Urinary bladder (tissue), 4 donors: Measurements from ENCODE around the gene CDC42BPB. TPM values are rescaled to one million over a fixed set of nuclear protein-coding genes. Genes with fewer than 3 reads are reported as not detected.
"Not testable (repeated sequence)": the region's sequence is repeated elsewhere in the genome, so short reads cannot be mapped to it uniquely, and the experiment has no call there.

Experiments
- DNase-seq: peaks from one replicate; pipeline ENCODE4 v3.0.0-alpha.2; 2015; ENCODE audit errors: extremely low spot score
- H3K27ac ChIP-seq: one replicate; pipeline ENCODE4 v1.5.1; 2013; ENCODE audit warnings: low read depth, mild to moderate bottlenecking, moderate library complexity
- H3K36me3 ChIP-seq: one replicate; pipeline ENCODE4 v1.6.1; 2013; ENCODE audit warnings: mild to moderate bottlenecking, moderate library complexity; ENCODE audit not compliant: insufficient read depth
- H3K4me1 ChIP-seq: one replicate; pipeline ENCODE4 v1.6.1; 2013; ENCODE audit warnings: mild to moderate bottlenecking, moderate library complexity; ENCODE audit not compliant: insufficient read depth
- H3K4me3 ChIP-seq: one replicate; pipeline ENCODE4 v1.5.1; 2013; ENCODE audit warnings: low read depth, low read length
- WGBS: extraction: QIAGEN DNeasy Blood & Tissue Kit; methylation state at CpG from one replicate; pipeline ENCODE4 v1.1.7; 2013; 5-methylcytosine and 5-hydroxymethylcytosine counted together
- polyA plus RNA-seq: library from polyadenylated mRNA; stranded (reverse); fragments of 200-250 nt; gene quantifications from one replicate; pipeline ENCODE4 v1.2.3, GENCODE V29; 2013
- total RNA-seq: library from RNA; depleted of rRNA; stranded (reverse); fragments of >200 nt; gene quantifications from one replicate; pipeline ENCODE4 v1.2.3, GENCODE V29; 2014
- donor health status: healthy with polysubstance abuse.
- donor health status: healthy.

The CDC42BPB gene
- total and polyA plus RNA-seq, 2 donors = 68.9 to 74.4 TPM

DNA sequence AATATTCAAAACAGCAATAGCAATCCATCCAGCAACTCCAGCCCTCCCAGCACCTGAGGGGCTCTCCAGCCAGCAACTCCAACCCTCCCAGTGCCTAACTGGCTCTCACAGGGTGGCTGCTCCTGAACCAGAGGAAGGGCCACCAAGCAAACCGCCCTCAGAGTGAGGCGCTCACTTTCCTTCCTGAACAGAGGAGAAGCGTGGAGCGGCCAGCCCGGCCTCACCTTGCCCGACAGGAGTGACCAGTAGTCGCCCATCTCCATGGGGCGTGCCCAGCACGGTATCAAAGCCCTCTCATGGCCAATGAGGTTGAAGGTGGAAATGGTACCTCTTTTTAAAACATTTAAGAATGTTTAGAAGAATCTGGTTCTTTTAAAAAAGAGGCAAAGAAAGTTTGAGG, 27.4 kb downstream of the CDC42BPB start:
- no peak for DNase-seq
- Histone ChIP-seq H3K4me1 (peaks cover 3% of the 10 kb centered on the region), H3K36me3 (no peaks in the 10 kb centered on the region), H3K4me3 (no peak overlapping the region), H3K27ac (no peak overlapping the region)
- WGBS = 98% methylated on average over 9 of the region's 9 CpGs

DNA sequence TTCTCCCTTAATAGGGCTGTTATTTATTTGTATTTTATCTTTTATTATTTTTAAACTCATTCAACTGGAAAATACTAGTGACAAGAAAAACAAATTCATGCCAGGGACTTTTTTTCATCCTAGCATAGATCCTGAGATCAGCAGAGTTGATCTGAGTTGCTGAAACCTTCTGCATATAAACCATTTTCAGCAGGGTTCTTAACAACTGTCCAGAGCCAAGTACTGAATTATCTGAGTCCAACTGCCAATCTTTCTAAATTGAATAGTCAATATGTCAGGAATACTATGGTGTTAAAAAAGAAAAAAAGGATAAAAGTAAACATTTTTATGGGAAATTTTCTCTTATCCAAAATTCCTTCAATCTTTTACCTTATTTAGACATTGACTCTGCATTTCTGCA, 28.6 kb downstream of the CDC42BPB start:
- Histone ChIP-seq H3K4me3 (no peak overlapping the region), H3K36me3 (no peaks in the 10 kb centered on the region), H3K4me1 (peaks cover 3% of the 10 kb centered on the region), H3K27ac (no peak overlapping the region)
- DNase-seq = no peak

DNA sequence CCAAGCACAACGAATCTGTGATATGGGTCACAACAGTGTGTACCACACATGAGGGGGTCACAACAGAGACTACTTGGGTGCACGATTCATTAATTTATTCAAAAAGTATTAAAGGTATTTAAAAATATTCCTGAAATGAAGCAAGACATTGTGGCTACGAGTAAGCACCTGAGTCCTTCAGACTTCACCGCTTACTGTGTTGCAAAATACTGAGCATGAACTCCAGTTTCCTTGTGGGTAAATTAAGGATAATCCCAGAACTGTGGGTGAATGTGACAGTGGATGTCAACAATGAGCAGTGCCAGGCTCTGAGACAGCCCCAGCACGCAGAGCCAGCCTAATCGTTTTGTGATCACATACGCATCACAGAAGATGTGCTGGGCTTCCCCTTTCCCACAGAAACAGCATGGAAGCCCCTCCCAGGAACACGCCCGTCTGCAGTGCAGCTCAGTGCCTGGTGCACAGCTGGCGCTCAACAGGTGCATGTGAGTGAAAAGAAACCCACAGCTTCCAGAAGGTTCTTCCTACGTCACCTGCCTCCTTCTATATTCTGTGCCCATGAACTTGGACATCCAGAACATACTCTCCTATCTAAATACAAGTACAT, 29.1 kb downstream of the CDC42BPB start:
- Histone ChIP-seq H3K4me3 (no peak overlapping the region), H3K4me1 (peaks cover 3% of the 10 kb centered on the region), H3K36me3 (no peaks in the 10 kb centered on the region), H3K27ac (no peak overlapping the region)
- DNase-seq = no peak
- WGBS = 82% methylated on average over 11 of the region's 11 CpGs

DNA sequence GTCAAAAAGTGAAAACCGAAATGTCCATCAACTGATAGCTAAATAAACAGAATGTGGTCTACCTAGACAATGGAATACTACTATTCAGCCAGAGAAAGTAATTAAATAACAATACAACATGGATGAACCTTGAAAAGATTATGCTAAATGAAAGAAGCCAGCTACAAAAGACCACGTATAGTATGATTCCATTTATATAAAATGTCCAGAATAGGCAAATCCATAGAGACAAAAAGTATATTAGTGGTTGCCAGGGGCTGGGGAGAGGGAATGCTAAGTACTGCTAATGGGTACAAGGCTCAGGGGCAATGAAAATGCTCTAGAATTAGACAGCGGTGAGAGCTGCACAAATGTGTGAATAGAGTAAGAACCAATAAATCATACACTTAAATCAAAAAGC, 29.9 kb downstream of the CDC42BPB start:
- Histone ChIP-seq H3K36me3 (no peaks in the 10 kb centered on the region), H3K4me3 (no peak overlapping the region), H3K4me1 (peaks cover 3% of the 10 kb centered on the region), H3K27ac (no peak overlapping the region)
- DNase-seq = no peak
- WGBS = 98% methylated on average over 3 of the region's 3 CpGs

DNA sequence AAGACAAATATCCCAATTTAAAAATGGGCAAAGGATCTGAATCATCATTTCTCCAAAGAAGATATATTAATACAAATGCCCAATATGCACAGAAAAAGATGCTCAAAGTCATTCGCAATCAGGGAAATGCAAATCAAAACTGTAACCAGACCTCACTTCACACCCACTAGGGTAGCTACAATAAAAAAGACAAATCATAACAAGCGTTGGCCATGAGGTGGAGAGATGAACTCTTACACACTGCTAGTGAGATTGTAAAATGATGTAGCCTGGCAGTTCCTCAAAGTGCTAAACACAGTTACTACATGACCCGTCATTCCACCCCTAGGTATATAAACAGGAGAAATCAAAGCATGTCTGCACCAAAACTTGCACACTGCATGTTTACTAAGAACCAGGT, 30.4 kb downstream of the CDC42BPB start:
- Histone ChIP-seq H3K4me3 (no peak overlapping the region), H3K4me1 (peaks cover 3% of the 10 kb centered on the region), H3K27ac (no peak overlapping the region), H3K36me3 (no peaks in the 10 kb centered on the region)
- 93% methylated on average over 3 of the region's 3 CpGs for WGBS
- DNase-seq = no peak

DNA sequence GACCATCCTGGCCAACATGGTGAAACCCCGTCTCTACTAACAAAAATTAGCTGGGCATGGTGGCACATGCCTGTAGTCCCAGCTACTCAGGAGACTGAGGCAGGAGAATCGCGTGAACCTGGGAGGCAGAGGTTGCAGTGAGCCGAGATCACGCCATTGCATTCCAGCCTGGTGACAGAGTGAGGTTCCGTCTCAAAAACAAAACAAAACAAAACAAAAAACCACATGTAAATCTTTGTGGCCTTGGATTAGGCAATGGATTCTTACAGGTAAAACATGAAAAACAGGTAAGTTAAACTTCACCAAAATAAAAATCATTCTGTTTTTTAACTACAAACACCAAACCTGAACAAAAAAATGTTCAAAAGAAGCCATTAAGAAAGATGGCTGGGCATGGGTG, 31.2 kb downstream of the CDC42BPB start:
- 94% methylated on average over 6 of the region's 6 CpGs for WGBS
- not testable (repeated sequence) for H3K36me3 ChIP-seq, H3K27ac ChIP-seq, H3K4me1 ChIP-seq, DNase-seq, H3K4me3 ChIP-seq

DNA sequence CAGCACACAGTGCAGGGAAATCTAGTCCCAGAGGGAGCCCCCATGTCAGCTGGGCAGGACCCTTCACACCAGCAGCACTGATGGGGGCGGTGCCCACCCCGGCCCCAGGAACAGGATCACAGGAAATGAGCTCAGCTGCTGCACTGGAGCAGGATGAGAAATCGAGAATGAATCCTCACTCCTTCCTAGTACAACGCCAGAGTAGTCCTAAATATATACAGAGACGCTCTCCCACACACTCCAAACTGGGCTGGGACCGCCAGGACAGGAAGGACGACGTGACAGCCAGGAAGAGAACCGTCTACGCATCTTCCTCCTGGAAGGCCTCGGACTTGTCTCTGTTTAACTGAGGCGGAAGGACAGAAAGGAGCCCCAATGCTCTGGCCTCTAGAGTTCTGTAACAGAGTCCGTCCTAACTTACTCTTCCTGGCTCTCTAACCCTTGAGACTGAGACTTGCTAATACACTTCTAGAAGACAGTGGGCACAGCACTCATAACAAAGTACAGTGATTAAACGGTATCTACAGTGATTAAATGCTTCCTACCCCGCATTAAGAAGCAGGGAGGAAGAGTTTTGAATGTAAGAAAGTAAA, 33.4 kb downstream of the CDC42BPB start:
- DNase-seq = no peak
- no peak overlapping the region for H3K4me3 ChIP-seq
- no peaks in the 10 kb centered on the region for H3K4me1 ChIP-seq
- H3K36me3 ChIP-seq = no peaks in the 10 kb centered on the region
- no peak overlapping the region for H3K27ac ChIP-seq
- 54% methylated on average over 15 of the region's 15 CpGs for WGBS

DNA sequence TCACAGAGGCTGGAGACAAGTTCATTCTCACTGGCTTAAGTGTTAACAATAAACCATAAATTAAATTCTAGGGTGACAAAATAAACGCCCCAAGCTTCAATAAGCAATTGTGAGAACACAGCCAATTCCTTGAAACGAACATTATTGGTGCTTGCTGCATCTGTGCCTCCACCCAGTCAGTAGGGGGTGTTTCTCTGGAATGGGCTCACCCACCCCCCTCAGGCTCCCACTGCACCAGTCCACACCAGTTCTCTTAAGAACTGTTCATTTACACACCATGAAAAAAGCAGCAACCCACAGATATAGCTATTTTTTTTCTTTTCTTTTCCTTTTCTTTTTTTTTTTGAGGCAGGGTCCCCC, 34.7 kb downstream of the CDC42BPB start:
- Histone ChIP-seq H3K27ac (no peak overlapping the region), H3K4me1 (no peaks in the 10 kb centered on the region), H3K36me3 (no peaks in the 10 kb centered on the region), H3K4me3 (no peak overlapping the region)
- WGBS = 50% methylated on average over 2 of the region's 2 CpGs
- DNase-seq = no peak

DNA sequence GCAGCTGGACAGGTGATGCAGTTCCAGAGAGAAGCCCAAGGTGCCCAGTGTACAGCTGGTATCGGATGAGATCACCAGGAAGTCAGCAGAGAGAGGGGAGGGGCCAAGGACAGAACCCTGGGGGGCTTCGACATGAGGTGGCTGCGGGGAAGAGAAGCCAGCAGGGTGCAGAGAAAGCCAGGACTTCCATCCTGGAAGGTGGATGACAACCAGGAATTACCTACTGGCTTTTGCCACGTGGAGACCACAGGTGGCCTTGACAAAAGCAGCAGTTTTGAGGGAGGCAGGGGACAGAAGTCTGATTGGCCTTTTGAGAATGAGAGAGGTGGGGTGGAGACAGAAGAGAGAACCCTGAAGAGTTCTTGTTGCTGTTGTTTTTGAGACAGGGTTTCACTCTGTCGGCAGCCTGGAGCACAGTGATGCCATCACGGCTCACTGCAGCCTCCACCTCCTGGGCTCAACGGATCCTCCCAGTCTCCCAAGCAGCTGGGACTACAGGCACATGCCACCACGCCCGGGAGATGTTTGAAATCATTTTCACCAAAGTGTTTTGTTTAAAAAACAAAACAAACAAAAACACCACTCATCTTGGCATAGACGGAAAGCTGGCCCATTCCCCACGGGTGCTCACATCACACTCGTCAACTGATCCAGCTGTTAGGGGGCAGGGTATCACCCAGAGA, 35.2 kb downstream of the CDC42BPB start:
- Histone ChIP-seq H3K36me3 (no peaks in the 10 kb centered on the region), H3K27ac (no peak overlapping the region), H3K4me3 (no peak overlapping the region), H3K4me1 (no peaks in the 10 kb centered on the region)
- no peak for DNase-seq
- 61% methylated on average over 12 of the region's 12 CpGs for WGBS

DNA sequence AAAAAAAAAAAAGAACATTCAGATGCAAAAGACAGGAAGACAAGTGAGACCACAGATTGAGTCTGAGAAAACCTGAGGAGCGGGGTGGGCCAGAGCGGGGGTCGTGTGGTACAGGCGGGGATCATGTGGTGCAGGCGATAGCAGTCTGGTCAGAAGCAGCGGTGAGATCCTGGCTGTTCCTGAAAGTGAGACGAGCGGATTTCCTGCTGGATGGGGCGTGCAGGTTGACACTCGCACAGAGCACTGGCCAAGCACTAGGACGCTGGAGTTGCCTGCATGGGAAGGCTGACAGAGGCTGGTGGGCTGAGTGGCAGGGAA, 35.7 kb downstream of the CDC42BPB start:
- no peak overlapping the region for H3K27ac ChIP-seq
- WGBS = 85% methylated on average over 11 of the region's 11 CpGs
- no peak for DNase-seq
- no peaks in the 10 kb centered on the region for H3K4me1 ChIP-seq
- H3K36me3 ChIP-seq = no peaks in the 10 kb centered on the region
- no peak overlapping the region for H3K4me3 ChIP-seq

DNA sequence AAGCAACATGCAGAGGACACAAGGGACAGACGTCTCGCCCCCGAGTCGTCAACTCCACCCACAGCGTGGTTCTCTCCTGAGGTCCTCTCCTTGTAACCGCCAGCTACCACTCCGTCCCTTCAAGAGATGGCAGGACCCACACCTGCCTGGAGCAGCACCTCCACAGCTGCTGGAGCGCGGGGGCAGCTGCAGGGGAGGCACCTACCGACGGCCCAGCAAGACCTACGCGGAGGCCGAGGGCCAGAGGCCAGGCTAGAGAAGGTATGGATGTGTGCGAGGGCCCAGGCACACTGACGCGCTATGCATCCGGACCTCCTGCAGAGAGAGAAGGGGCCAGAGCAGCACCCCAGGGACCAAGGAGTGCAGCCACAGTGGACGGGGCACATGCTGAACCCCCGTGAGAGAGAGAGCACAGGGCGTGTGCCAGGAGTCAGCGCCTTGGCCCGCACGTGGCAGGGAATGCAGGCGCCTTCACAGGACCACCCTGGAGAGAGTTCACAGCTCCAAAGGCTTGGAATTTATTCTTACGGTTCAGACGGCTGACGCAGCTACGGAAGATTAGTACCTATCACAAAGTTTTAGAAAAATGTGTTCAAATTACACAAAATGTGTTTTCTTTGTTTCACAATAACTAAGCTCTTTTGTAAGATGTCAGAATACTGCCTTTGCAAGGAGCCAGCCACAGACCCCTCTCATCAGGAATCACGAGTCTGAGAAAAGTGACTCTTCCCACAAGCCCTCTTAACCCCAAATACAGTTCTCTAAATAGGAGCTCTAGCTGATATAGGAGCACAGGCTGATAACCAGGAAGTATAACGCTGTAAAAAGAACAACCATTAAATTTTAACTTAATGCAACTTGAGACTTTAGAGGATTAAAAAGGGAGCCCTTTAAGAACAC, 36.8 kb downstream of the CDC42BPB start:
- H3K4me3 ChIP-seq = no peak overlapping the region
- no peak overlapping the region for H3K27ac ChIP-seq
- no peak for DNase-seq
- WGBS = 94% methylated on average over 31 of the region's 31 CpGs
- no peaks in the 10 kb centered on the region for H3K4me1 ChIP-seq
- H3K36me3 ChIP-seq = no peaks in the 10 kb centered on the region

DNA sequence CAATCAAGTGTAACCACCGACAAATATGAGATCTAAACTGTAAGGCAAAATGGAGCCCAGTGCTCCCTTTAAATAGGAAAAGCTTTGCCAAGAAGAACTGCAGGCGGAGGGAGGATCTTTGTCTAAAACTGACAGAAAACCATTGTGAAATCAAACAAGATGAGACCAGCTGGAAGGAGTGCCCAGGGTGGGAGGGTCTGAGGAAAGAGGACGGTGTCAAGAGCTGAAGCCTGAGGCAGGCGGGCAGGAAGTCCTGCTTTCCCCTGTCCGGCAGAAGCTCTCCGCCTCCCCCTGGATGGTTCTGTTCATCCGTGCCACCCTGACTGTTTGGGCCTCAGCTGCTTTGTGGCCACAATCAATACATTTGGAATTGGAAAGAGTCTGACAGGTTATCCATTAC, 37.5 kb downstream of the CDC42BPB start:
- DNase-seq = no peak
- 77% methylated on average over 7 of the region's 7 CpGs for WGBS
- Histone ChIP-seq H3K27ac (no peak overlapping the region), H3K4me1 (no peaks in the 10 kb centered on the region), H3K36me3 (no peaks in the 10 kb centered on the region), H3K4me3 (no peak overlapping the region)

DNA sequence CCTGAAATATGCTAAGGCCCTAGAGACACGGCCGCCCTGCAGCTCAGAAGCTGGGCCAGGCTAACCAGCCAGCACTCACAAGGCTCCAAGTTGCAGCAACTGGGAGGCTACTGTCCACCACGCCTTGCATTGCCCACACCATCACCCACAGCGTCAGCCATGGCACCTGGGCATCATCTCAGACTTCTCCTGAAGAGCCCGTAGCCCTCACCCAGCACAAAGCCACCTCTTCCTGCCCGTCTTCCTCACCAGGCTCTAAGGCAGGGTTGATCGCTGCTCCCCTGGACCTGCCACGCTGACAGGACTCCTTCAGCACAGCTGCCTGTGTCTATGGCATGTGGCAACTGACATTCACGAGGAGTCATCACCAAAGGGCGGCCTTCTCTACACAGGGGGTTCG, 38.1 kb downstream of the CDC42BPB start:
- 95% methylated on average over 11 of the region's 11 CpGs for WGBS
- H3K36me3 ChIP-seq = no peaks in the 10 kb centered on the region
- no peak for DNase-seq
- no peaks in the 10 kb centered on the region for H3K4me1 ChIP-seq
- no peak overlapping the region for H3K4me3 ChIP-seq
- no peak overlapping the region for H3K27ac ChIP-seq

DNA sequence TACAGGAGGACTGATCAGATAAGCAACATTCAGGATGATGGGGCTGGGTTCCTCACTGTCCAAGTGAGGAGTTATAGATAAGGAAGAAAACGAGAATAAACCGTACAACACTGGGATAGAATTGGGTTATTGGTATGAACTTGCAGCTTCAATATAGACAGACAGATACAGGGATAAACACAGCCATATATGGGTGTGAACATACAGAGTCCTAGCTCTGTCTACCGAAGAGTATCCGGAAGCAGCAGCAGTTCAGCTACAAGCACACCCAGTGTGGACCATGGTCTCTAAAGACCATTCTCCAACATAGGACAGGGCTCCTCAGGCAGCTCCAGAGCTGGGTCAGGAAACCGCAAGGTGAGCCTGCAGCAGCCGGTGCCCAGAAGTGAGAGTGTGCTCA, 40.8 kb downstream of the CDC42BPB start:
- 93% methylated on average over 6 of the region's 6 CpGs for WGBS
- Histone ChIP-seq H3K4me3 (no peak overlapping the region), H3K27ac (no peak overlapping the region), H3K4me1 (no peaks in the 10 kb centered on the region), H3K36me3 (no peaks in the 10 kb centered on the region)
- no peak for DNase-seq
